H1 (cell line): ENCODE measurements around the gene EGFR. TPM values are rescaled to one million over a fixed set of nuclear protein-coding genes. Genes with fewer than 3 reads are reported as not detected.

Experiments
- CTCF ChIA-PET: fragments of 300-600 bp; sonication (Branson Sonifier 250); formaldehyde crosslinking; loops from one replicate; lab custom pipeline; 2021; ENCODE audit not compliant: partially characterized antibody; lab: Charles Lee
- POLR2A ChIA-PET: fragments of 300-600 bp; sonication (Branson Sonifier 250); formaldehyde crosslinking; loops from one replicate; lab custom pipeline; 2021; ENCODE audit warnings: inconsistent platforms; ENCODE audit not compliant: partially characterized antibody; lab: Charles Lee
- DNase-seq, 2 experiments: peaks; one replicate each; pipeline versions ENCODE4 v3.0.0 to v3.0.0-alpha.2; 2010 to 2022; ENCODE audit warnings: low spot score in 2 of 2, low read depth in 1 of 2, mixed read lengths in 1 of 2
- FAIRE-seq: peaks from 2 replicates; lab custom pipeline; 2011; peaks lifted over from hg19 to GRCh38; lab: Jason Lieb, UNC
- H2AFZ ChIP-seq: 2 replicates; pipeline ENCODE4 v1.8.1; 2012; ENCODE audit warnings: low read length, inconsistent platforms
- H2AK5ac ChIP-seq: 2 replicates; pipeline ENCODE4 v1.6.1; 2013; ENCODE audit warnings: low read depth, low read length
- H2BK120ac ChIP-seq: replicated peaks from 2 replicates; pipeline ENCODE3; 2013; ENCODE audit warnings: low read depth, low read length, inconsistent platforms
- H2BK12ac ChIP-seq: 2 replicates; pipeline ENCODE4 v1.6.1; 2013; ENCODE audit warnings: low read depth, low read length
- H2BK15ac ChIP-seq: 2 replicates; pipeline ENCODE4 v1.6.1; 2013; ENCODE audit warnings: low read length
- H2BK20ac ChIP-seq: 2 replicates; pipeline ENCODE4 v1.6.1; 2013; ENCODE audit warnings: low read length
- H2BK5ac ChIP-seq: 2 replicates; pipeline ENCODE4 v1.6.1; 2013; ENCODE audit warnings: low read depth, low read length
- H3K14ac ChIP-seq: 2 replicates; pipeline ENCODE4 v1.6.1; 2013; ENCODE audit warnings: inconsistent platforms; ENCODE audit not compliant: insufficient read length
- H3K18ac ChIP-seq: 2 replicates; pipeline ENCODE4 v1.6.1; 2013; ENCODE audit warnings: low read length; ENCODE audit errors: extremely low read depth
- H3K23ac ChIP-seq: 2 replicates; pipeline ENCODE4 v1.6.1; 2013; ENCODE audit warnings: inconsistent platforms; ENCODE audit not compliant: insufficient read length
- H3K23me2 ChIP-seq: 2 replicates; pipeline ENCODE4 v1.6.1; 2013; ENCODE audit warnings: low read depth, low read length
- H3K27ac ChIP-seq: 2 replicates; pipeline ENCODE4 v1.6.1; 2011; ENCODE audit warnings: low read depth, low read length, inconsistent platforms
- H3K27me3 ChIP-seq, 4 experiments: replicated peaks in 1 of 4; 1 replicate in 1 of 4; 2 replicates in 3 of 4; pipeline versions ENCODE4 v1.6.1 to v1.8.1; 2011 to 2013; ENCODE audit warnings: low read length in 3 of 4, mild to moderate bottlenecking in 3 of 4, inconsistent platforms in 2 of 4, mixed read lengths in 2 of 4, moderate library complexity in 1 of 4; ENCODE audit not compliant: control insufficient read depth in 3 of 4, insufficient read depth in 3 of 4; ENCODE audit errors: extremely low read depth in 1 of 4
- H3K36me3 ChIP-seq, 4 experiments: 2 replicates each; pipeline versions ENCODE4 v1.6.1 to v1.8.1; 2011 to 2013; ENCODE audit warnings: mild to moderate bottlenecking in 4 of 4, low read length in 3 of 4, moderate library complexity in 2 of 4, control low read depth in 1 of 4, inconsistent platforms in 1 of 4; ENCODE audit not compliant: insufficient read depth in 4 of 4, control insufficient read depth in 2 of 4
- H3K4ac ChIP-seq: replicated peaks from 2 replicates; pipeline ENCODE3; 2013; ENCODE audit warnings: low read length, low read depth, mixed read lengths, inconsistent platforms; ENCODE audit not compliant: insufficient read length
- H3K4me1 ChIP-seq, 4 experiments: replicated peaks in 1 of 4; 1 replicate in 1 of 4; 2 replicates in 3 of 4; pipeline versions ENCODE4 v1.6.1 to v1.8.1; 2011 to 2013; ENCODE audit warnings: low read length in 3 of 4, inconsistent platforms in 2 of 4, mixed read lengths in 1 of 4; ENCODE audit not compliant: insufficient read depth in 4 of 4, control insufficient read depth in 3 of 4
- H3K4me2 ChIP-seq, 2 experiments: 2 replicates each; pipeline versions ENCODE4 v1.6.1 to v1.8.1; 2011 to 2013; ENCODE audit warnings: low read depth in 2 of 2, low read length in 2 of 2, control low read depth in 1 of 2, inconsistent platforms in 1 of 2, mild to moderate bottlenecking in 1 of 2; ENCODE audit not compliant: insufficient read depth in 1 of 2
- H3K4me3 ChIP-seq, 4 experiments: fragments of 200-600, 300-600 bp in 1 of 4; sonication (generic), shearing (Covaris generic), sonication (Bioruptor Twin) in 1 of 4; 2 replicates each; pipeline versions ENCODE4 v1.5.1 to v1.8.1; 2011 to 2016; ENCODE audit warnings: low read length in 4 of 4, low read depth in 3 of 4, control low read depth in 2 of 4, inconsistent platforms in 2 of 4, mild to moderate bottlenecking in 2 of 4, mixed read lengths in 1 of 4, moderate library complexity in 1 of 4; ENCODE audit not compliant: insufficient read depth in 2 of 4; ENCODE audit errors: extremely low read depth in 1 of 4
- H3K56ac ChIP-seq: replicated peaks from 2 replicates; pipeline ENCODE3; 2013; ENCODE audit warnings: low read depth, mild to moderate bottlenecking, mixed read lengths, low read length, inconsistent platforms; ENCODE audit not compliant: insufficient read length
- H3K79me1 ChIP-seq: 2 replicates; pipeline ENCODE4 v1.6.1; 2013; ENCODE audit warnings: low read depth, low read length, control low read depth
- H3K79me2 ChIP-seq, 2 experiments: 2 replicates each; pipeline versions ENCODE4 v1.6.1 to v1.8.1; 2012 to 2013; ENCODE audit warnings: low read length in 2 of 2, mild to moderate bottlenecking in 2 of 2, inconsistent platforms in 1 of 2; ENCODE audit not compliant: insufficient read depth in 2 of 2, control insufficient read depth in 1 of 2
- H3K9ac ChIP-seq, 4 experiments: replicated peaks in 1 of 4; 1 replicate in 1 of 4; 2 replicates in 3 of 4; pipeline versions ENCODE4 v1.6.1 to v1.8.1; 2011 to 2013; ENCODE audit warnings: low read depth in 3 of 4, low read length in 3 of 4, control low read depth in 2 of 4, mild to moderate bottlenecking in 2 of 4, moderate library complexity in 2 of 4, inconsistent platforms in 1 of 4; ENCODE audit errors: extremely low read depth in 1 of 4
- H3K9me3 ChIP-seq, 2 experiments: 2 replicates each; pipeline versions ENCODE4 v1.6.1 to v1.8.1; 2012 to 2013; ENCODE audit warnings: mild to moderate bottlenecking in 2 of 2, moderate library complexity in 2 of 2, control low read depth in 1 of 2, inconsistent platforms in 1 of 2, low read depth in 1 of 2, low read length in 1 of 2, mixed read lengths in 1 of 2; ENCODE audit not compliant: insufficient read depth in 2 of 2
- H4K20me1 ChIP-seq, 2 experiments: replicated peaks in 1 of 2; 2 replicates each; pipeline versions ENCODE3 to v1.8.1; 2011 to 2013; ENCODE audit warnings: inconsistent platforms in 2 of 2, low read length in 2 of 2, mild to moderate bottlenecking in 1 of 2; ENCODE audit not compliant: insufficient read depth in 2 of 2, control insufficient read depth in 1 of 2
- H4K5ac ChIP-seq: 2 replicates; pipeline ENCODE4 v1.6.1; 2013; ENCODE audit warnings: low read length, low read depth, mixed read lengths, inconsistent platforms; ENCODE audit not compliant: insufficient read length
- H4K8ac ChIP-seq: 2 replicates; pipeline ENCODE4 v1.8.0; 2013; ENCODE audit warnings: mild to moderate bottlenecking, moderate library complexity, low read length, inconsistent platforms; ENCODE audit not compliant: insufficient read depth; ENCODE audit errors: extremely low read depth
- H4K91ac ChIP-seq: replicated peaks from 2 replicates; pipeline ENCODE3; 2013; ENCODE audit warnings: low read length, mixed read lengths, inconsistent platforms; ENCODE audit not compliant: insufficient read length
- BCL11A ChIP-seq, 2 experiments: IDR thresholded peaks; one replicate each; pipeline ENCODE4 v1.6.1; 2011; ENCODE audit warnings: low read depth in 2 of 2, low read length in 2 of 2, mild to moderate bottlenecking in 2 of 2
- CTBP2 ChIP-seq: IDR thresholded peaks from 2 replicates; pipeline ENCODE4 v1.7.0; 2011; ENCODE audit warnings: borderline replicate concordance, mild to moderate bottlenecking, moderate library complexity, mixed read lengths, low read length; ENCODE audit not compliant: insufficient read depth, insufficient read length
- E2F6 ChIP-seq: IDR thresholded peaks from 2 replicates; pipeline ENCODE4 v1.6.1; 2012; ENCODE audit warnings: inconsistent platforms
- EP300 ChIP-seq, 2 experiments: IDR thresholded peaks; 1 replicate in 1 of 2; 2 replicates in 1 of 2; pipeline ENCODE4 v1.6.1; 2011 to 2012; ENCODE audit warnings: low read depth in 2 of 2, low read length in 2 of 2, mild to moderate bottlenecking in 2 of 2, borderline replicate concordance in 1 of 2, inconsistent platforms in 1 of 2, moderate library complexity in 1 of 2
- PHF8 ChIP-seq: fragments of 200-600 bp; sonication (generic); conservative IDR thresholded peaks from 2 replicates; pipeline ENCODE4 v1.7.1; 2012; ENCODE audit warnings: low read depth, mild to moderate bottlenecking, inconsistent platforms, low read length, moderate library complexity
- POU5F1 ChIP-seq: IDR thresholded peaks from 2 replicates; pipeline ENCODE4 v1.6.1; 2011; ENCODE audit warnings: low read depth, mild to moderate bottlenecking, low read length, moderate library complexity
- RFX5 ChIP-seq: IDR thresholded peaks from 2 replicates; pipeline ENCODE4 v1.6.1; 2011; ENCODE audit warnings: low read depth, low read length, improper control_type of control experiment, borderline replicate concordance
- RXRA ChIP-seq: IDR thresholded peaks from 2 replicates; pipeline ENCODE4 v1.6.1; 2011; ENCODE audit warnings: low read depth, mild to moderate bottlenecking, low read length, moderate library complexity; ENCODE audit not compliant: insufficient read depth
- SP2 ChIP-seq: IDR thresholded peaks from 2 replicates; pipeline ENCODE4 v1.6.1; 2012; ENCODE audit warnings: mild to moderate bottlenecking, low read length, inconsistent platforms
- SUZ12 ChIP-seq: fragments of 200-600 bp; sonication (generic); IDR thresholded peaks from 2 replicates; pipeline ENCODE4 v1.6.1; 2012; ENCODE audit warnings: mild to moderate bottlenecking, inconsistent platforms, low read length, moderate library complexity, mixed read lengths
- TEAD4 ChIP-seq: IDR thresholded peaks from 2 replicates; pipeline ENCODE4 v1.6.1; 2012; ENCODE audit warnings: low read depth, low read length, inconsistent platforms, mixed read lengths
- WGBS, 2 experiments: shearing (Covaris generic) in 1 of 2; methylation state at CpG; one replicate each; pipeline versions ENCODE4 v1.1.6 to v1.1.7; 2013 to 2015; ENCODE audit warnings: low lambda C conversion rate in 2 of 2, mixed read lengths in 2 of 2, inconsistent platforms in 1 of 2, low coverage in 1 of 2, missing lambda C conversion rate in 1 of 2; ENCODE audit not compliant: insufficient replicate concordance in 2 of 2, insufficient coverage in 1 of 2, insufficient read length in 1 of 2; ENCODE audit errors: extremely low coverage in 1 of 2, missing lambda C conversion rate in 1 of 2; 5-methylcytosine and 5-hydroxymethylcytosine counted together
- polyA plus RNA-seq, 7 experiments: library from polyadenylated mRNA; depleted of rRNA in 3 of 7; stranded (reverse) in 5 of 7; unstranded in 2 of 7; fragments of >200 nt in 5 of 7; fragments of 200-250 nt in 2 of 7; gene quantifications; 1 replicate in 5 of 7; 2 replicates in 1 of 7; 4 replicates in 1 of 7; pipeline versions ENCODE4 v1.2.1 to v1.2.3, GENCODE V29; 2011 to 2013; ENCODE audit warnings: missing spikeins in 2 of 7, mixed read lengths in 2 of 7
- total RNA-seq: library from RNA; stranded (reverse); fragmentation: NEBNext Ultra II Directional; extraction: Animal tissue kit (Norgen Biotek cat#: 25700); gene quantifications from 2 replicates; pipeline ENCODE4 v1.2.1, GENCODE V29; 2021

The EGFR gene
- total and polyA plus RNA-seq, 2 of the 8 experiments (the other 6 are each of a cell fraction or from before 2014, with no cell fraction given), result 1.9 to 5.8 TPM

- no peak overlapping the region for H3K23ac ChIP-seq
- H3K36me3 ChIP-seq, result no peaks in the 10 kb centered on the region
- FAIRE-seq, result no peak
- no peaks in the 10 kb centered on the region for H4K20me1 ChIP-seq
- WGBS, 2 experiments, result 91% methylated on average over 5 of the region's 5 CpGs; no CpG with 5 or more reads in 1 of the 2 experiments
- CTCF ChIA-PET, result interaction anchor here (0.6 to 1.0 kb wide), 4 partner anchors 103 to 742 kb away, joined by 3 to 5 read pairs (median 3); no protein-coding TSS in a partner anchor
- H2AK5ac ChIP-seq, result no peak overlapping the region
- no peak overlapping the region for H2AFZ ChIP-seq
- H3K56ac ChIP-seq, result no peak overlapping the region
- peaks cover 9% of the 10 kb centered on the region; the same call in 1 of the 2 replicates for H3K23me2 ChIP-seq
- H3K4me2 ChIP-seq, result no peak overlapping the region
- H2BK5ac ChIP-seq, result no peak overlapping the region
- no peak overlapping the region for H4K91ac ChIP-seq
- POLR2A ChIA-PET, result interaction anchor here (0.8 to 1.3 kb wide), 2 partner anchors 11 to 350 kb away, joined by 3 to 4 read pairs; no protein-coding TSS in a partner anchor
- no peak overlapping the region for H2BK15ac ChIP-seq
- H3K4ac ChIP-seq, result no peak overlapping the region
- H3K14ac ChIP-seq, result no peak overlapping the region
- H3K18ac ChIP-seq, result no peak overlapping the region
- no peak for DNase-seq
- no peaks in the 10 kb centered on the region for H3K9me3 ChIP-seq
- H4K8ac ChIP-seq, result no peak overlapping the region
- H3K4me3 ChIP-seq, result no peak overlapping the region
- H2BK12ac ChIP-seq, result no peak overlapping the region
- H3K79me2 ChIP-seq, result no peaks in the 10 kb centered on the region
- no peak overlapping the region for H2BK120ac ChIP-seq
- no peaks in the 10 kb centered on the region for H3K79me1 ChIP-seq
- H3K27me3 ChIP-seq, result peaks cover 16 to 48% (median 36%) of the 10 kb centered on the region in 4 experiments
- H3K4me1 ChIP-seq, result peaks cover 0 to 8% (median 3%) of the 10 kb centered on the region in 4 experiments; a peak in 4 of 7 replicates
- H3K27ac ChIP-seq, result no peak overlapping the region
- H4K5ac ChIP-seq, result no peak overlapping the region
- H3K9ac ChIP-seq, result no peak overlapping the region
- no peak overlapping the region for H2BK20ac ChIP-seq
- TF ChIP-seq SUZ12 (no peak), TEAD4 (no peak), RXRA (no peak), PHF8 (no peak), POU5F1 (no peak), CTBP2 (no peak), EP300 (IDR thresholded peaks at IDR 0.05; ENCODE audit: borderline replicate concordance in 1 of 2, low read depth in 2 of 2, low read length in 2 of 2) (no peak), BCL11A (IDR thresholded peaks at IDR 0.05; ENCODE audit: low read depth in 2 of 2, low read length in 2 of 2) (no peak), SP2 (no peak), E2F6 (no peak), RFX5 (no peak)
Measured at GRCh38 chr7:55016061-55016745, 2.6 kb upstream of the EGFR start.
